ENCODE results near the gene SAMD3.
"Not testable (repeated sequence)": the region's sequence is repeated elsewhere in the genome, so short reads cannot be mapped to it uniquely, and the experiment has no call there.

SAMD3 gene

GRCh38 chr6:130207979-130208649, 14.6 kb downstream of the SAMD3 start:
- no peak for FAIRE-seq

GRCh38 chr6:130206479-130206878, 16.3 kb downstream of the SAMD3 start:
- no peak for FAIRE-seq

GRCh38 chr6:130204322-130204721, 18.4 kb downstream of the SAMD3 start:
- no peak for FAIRE-seq

GRCh38 chr6:130203370-130203769, 19.4 kb downstream of the SAMD3 start:
- no peak for FAIRE-seq

- no peak for FAIRE-seq
Measured at GRCh38 chr6:130202782-130203181, 20.0 kb downstream of the SAMD3 start.

- no peak for FAIRE-seq
Measured at GRCh38 chr6:130200020-130200419, 22.7 kb downstream of the SAMD3 start.

- no peak for FAIRE-seq
Measured at GRCh38 chr6:130198483-130199035, 24.2 kb downstream of the SAMD3 start.

GRCh38 chr6:130197816-130198482, 24.8 kb downstream of the SAMD3 start:
- FAIRE-seq = not testable (repeated sequence)

- FAIRE-seq = not testable (repeated sequence)
Measured at GRCh38 chr6:130194434-130194833, 28.3 kb downstream of the SAMD3 start.

GRCh38 chr6:130190701-130191690, 31.8 kb downstream of the SAMD3 start:
- no peak for FAIRE-seq

GRCh38 chr6:130189531-130190397, 33.0 kb downstream of the SAMD3 start:
- no peak for FAIRE-seq

GRCh38 chr6:130188207-130188899, 34.4 kb downstream of the SAMD3 start:
- no peak for FAIRE-seq

GRCh38 chr6:130187335-130188206, 35.2 kb downstream of the SAMD3 start:
- FAIRE-seq = no peak

- FAIRE-seq = no peak
Measured at GRCh38 chr6:130185658-130186057, 37.1 kb downstream of the SAMD3 start.

- no peak for FAIRE-seq
Measured at GRCh38 chr6:130183271-130184222, 39.2 kb downstream of the SAMD3 start.

- FAIRE-seq = no peak
Measured at GRCh38 chr6:130182466-130182865, 40.3 kb downstream of the SAMD3 start.

GRCh38 chr6:130178692-130179091, 44.1 kb downstream of the SAMD3 start:
- FAIRE-seq = no peak

- no peak for FAIRE-seq
Measured at GRCh38 chr6:130176378-130176777, 46.4 kb downstream of the SAMD3 start.

- FAIRE-seq = not testable (repeated sequence)
Measured at GRCh38 chr6:130173377-130174004, 49.3 kb downstream of the SAMD3 start.
